Esophagus muscularis mucosa (tissue), 4 donors: Measurements from ENCODE around the gene KIAA1210. TPM values are rescaled to one million over a fixed set of nuclear protein-coding genes. Genes with fewer than 3 reads are reported as not detected.

Experiments used
- DNase-seq: peaks from one replicate; pipeline ENCODE4 v3.0.0-alpha.2; 2017; ENCODE audit errors: extremely low spot score
- H3K27ac ChIP-seq, 4 donors: fragments of 200-600 bp; sonication (generic); replicated peaks in 1 of 4; 1 replicate in 3 of 4; 2 replicates in 1 of 4; pipeline ENCODE4 v1.5.1; 2016 to 2019; ENCODE audit warnings: mild to moderate bottlenecking in 1 of 4
- H3K27me3 ChIP-seq, 4 donors: fragments of 200-600 bp; sonication (generic); one replicate each; pipeline versions ENCODE4 v1.5.1 to v1.6.0; 2016 to 2019
- H3K36me3 ChIP-seq, 4 donors: fragments of 200-600 bp; sonication (generic); one replicate each; pipeline ENCODE4 v1.5.1; 2016 to 2019
- H3K4me1 ChIP-seq, 4 donors: fragments of 200-600 bp; sonication (generic); one replicate each; pipeline ENCODE4 v1.5.1; 2016 to 2019
- H3K4me3 ChIP-seq, 4 donors: fragments of 200-600 bp; sonication (generic); 1 replicate in 2 of 4; 2 replicates in 2 of 4; pipeline ENCODE4 v1.5.1; 2016 to 2019; ENCODE audit warnings: mild to moderate bottlenecking in 4 of 4, moderate library complexity in 1 of 4
- H3K9me3 ChIP-seq, 4 donors: fragments of 200-600 bp; sonication (generic); 1 replicate in 3 of 4; 2 replicates in 1 of 4; pipeline ENCODE4 v1.5.1; 2016 to 2019
- CTCF ChIP-seq, 3 experiments: fragments of 200-600 bp in 2 of 3; fragments of 450-650 bp in 1 of 3; sonication (generic) in 2 of 3; IDR thresholded peaks; one replicate each; pipeline ENCODE4 v1.5.1; 2017 to 2019; ENCODE audit warnings: antibody characterized with exemption in 3 of 3, mild to moderate bottlenecking in 2 of 3, moderate library complexity in 1 of 3
- EP300 ChIP-seq: sonication (generic); formaldehyde crosslinking; IDR thresholded peaks from one replicate; pipeline ENCODE4 v1.6.1; 2017; ENCODE audit warnings: antibody characterized with exemption
- POLR2A ChIP-seq: fragments of 450-650 bp; IDR thresholded peaks from one replicate; pipeline ENCODE4 v1.6.1; 2017; ENCODE audit warnings: antibody characterized with exemption, moderate library complexity, mild to moderate bottlenecking, low read depth
- POLR2AphosphoS5 ChIP-seq, 2 donors: sonication (generic); formaldehyde crosslinking; IDR thresholded peaks; one replicate each; pipeline ENCODE4 v1.6.1; 2017; ENCODE audit warnings: antibody characterized with exemption in 2 of 2
- WGBS: methylation state at CpG from one replicate; pipeline ENCODE4 v1.1.5; 2018; 5-methylcytosine and 5-hydroxymethylcytosine counted together
- intact Hi-C: fragments of 100-400 bp; cut with DNase I; formaldehyde crosslinking; loops from one replicate; pipeline ENCODE4 v1.15.1; 2023
- total RNA-seq, 4 donors: library from RNA; depleted of rRNA; stranded (reverse); fragments of >200 nt; gene quantifications; one replicate each; pipeline versions ENCODE4 v1.1.0 to v1.2.1, GENCODE V29; 2016

Gene KIAA1210
- total RNA-seq, 4 donors from 2014 or later: not detected

DNA sequence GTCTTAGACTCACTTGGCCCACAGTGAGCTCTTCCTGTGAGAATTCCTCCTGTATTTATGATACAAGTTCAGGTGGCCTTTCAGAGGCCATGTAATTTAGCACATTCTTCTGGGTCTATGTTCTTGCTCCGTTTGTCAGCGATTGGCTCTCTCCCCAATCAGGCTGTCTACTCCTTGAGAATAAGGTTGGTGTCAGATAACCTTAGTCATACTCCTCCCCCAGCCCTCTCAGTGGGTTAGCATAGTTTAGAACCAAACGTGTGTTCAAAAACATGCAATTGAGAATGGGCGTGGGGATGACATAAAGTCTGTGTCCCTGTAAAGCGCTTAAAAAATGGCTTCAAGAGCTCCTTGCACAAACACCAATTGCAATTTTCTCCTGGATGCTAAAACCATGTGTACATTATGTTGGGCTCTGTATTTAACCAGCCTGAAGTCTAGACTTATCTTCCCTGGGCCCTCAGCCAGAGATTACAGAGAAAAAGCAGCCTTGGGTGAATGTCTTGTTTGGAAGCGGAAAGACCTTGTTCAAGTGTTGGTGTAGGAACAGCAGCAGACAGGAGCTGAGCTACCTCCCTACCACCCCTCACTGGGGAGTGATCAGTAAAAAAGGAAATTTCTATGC, 64.8 kb downstream of the KIAA1210 start:
- Histone ChIP-seq H3K4me1 (peaks cover 0 to 4% (median 2%) of the 10 kb centered on the region in 4 donors), H3K36me3 (no peaks in the 10 kb centered on the region), H3K27me3 (no peaks in the 10 kb centered on the region), H3K4me3 (no peak overlapping the region), H3K9me3 (no peaks in the 10 kb centered on the region), H3K27ac (no peak overlapping the region)
- intact Hi-C loops: loop anchor here (10.0 kb wide), 1 partner anchor 58 kb away; no protein-coding TSS in a partner anchor
- WGBS: 64% methylated on average over 6 of the region's 6 CpGs
- DNase-seq: no peak
- no peak for TF ChIP-seq POLR2AphosphoS5 (IDR thresholded peaks at IDR 0.05)

DNA sequence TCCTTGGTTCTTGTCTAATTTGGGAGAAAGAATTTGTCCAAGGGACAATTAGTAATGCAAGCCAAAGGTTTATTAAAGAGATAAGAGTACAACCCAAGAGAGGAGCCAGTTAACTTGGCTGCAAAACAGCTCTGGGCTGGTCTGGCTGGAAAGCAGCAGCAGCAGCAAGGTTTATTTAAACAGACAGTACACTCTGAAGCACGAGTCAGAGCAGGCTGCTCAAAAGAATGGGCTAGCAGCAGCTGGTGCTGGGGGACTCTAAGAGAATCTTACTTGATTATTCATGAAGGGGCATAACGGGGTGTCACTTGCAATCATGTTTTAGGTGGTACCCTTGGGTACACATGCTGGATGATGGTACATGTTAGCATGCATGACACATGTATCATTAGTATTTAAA, 71.9 kb downstream of the KIAA1210 start:
- no peaks in the 10 kb centered on the region for H3K27me3 ChIP-seq
- H3K4me1 ChIP-seq: peaks cover 0 to 14% (median 5%) of the 10 kb centered on the region in 4 donors
- 30% methylated on average over 2 of the region's 2 CpGs for WGBS
- no peak overlapping the region for H3K4me3 ChIP-seq
- H3K9me3 ChIP-seq: no peaks in the 10 kb centered on the region
- no peaks in the 10 kb centered on the region for H3K36me3 ChIP-seq
- no peak for DNase-seq
- TF ChIP-seq EP300 (no peak), POLR2AphosphoS5 (IDR thresholded peaks at IDR 0.05) (no peak), POLR2A (no peak), CTCF (IDR thresholded peaks at IDR 0.05) (no peak)
- H3K27ac ChIP-seq: no peak overlapping the region
- intact Hi-C loops: no loop called here

GRCh38 chrX:119045884-119046283, 81.7 kb downstream of the KIAA1210 start:
- TF ChIP-seq POLR2A (no peak), POLR2AphosphoS5 (IDR thresholded peaks at IDR 0.05) (no peak), CTCF (IDR thresholded peaks at IDR 0.05) (no peak)
- Histone ChIP-seq H3K27me3 (no peaks in the 10 kb centered on the region), H3K27ac (no peak overlapping the region), H3K36me3 (no peaks in the 10 kb centered on the region), H3K4me3 (no peak overlapping the region), H3K4me1 (peaks cover 5 to 12% (median 9%) of the 10 kb centered on the region in 4 donors), H3K9me3 (no peaks in the 10 kb centered on the region)
- no peak for DNase-seq
- intact Hi-C loops: no loop called here
- 79% methylated on average over 2 of the region's 2 CpGs for WGBS

DNA sequence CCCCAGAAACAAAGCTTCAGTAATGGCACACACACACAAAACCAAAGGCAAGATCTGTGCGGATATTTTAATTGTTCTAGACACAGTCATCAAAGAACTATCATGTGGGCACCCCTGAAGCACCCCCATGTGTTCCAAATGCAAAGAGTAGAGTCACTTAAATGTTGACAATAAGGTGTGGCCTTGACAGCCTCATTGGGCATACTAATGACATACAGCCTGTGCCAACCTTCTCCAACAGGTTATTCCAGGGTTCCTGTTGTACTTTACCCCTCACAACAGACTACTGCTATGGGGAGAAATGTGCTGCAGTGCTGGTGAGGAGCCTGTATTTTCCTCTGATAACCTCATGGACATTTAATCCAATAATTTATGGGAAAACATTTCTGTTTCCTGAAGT, 84.6 kb downstream of the KIAA1210 start:
- no peak for TF ChIP-seq CTCF (IDR thresholded peaks at IDR 0.05)
- no peak for TF ChIP-seq POLR2AphosphoS5 (IDR thresholded peaks at IDR 0.05)
- no peak for TF ChIP-seq EP300
- TF ChIP-seq POLR2A: no peak
- Histone ChIP-seq H3K27me3 (no peaks in the 10 kb centered on the region), H3K27ac (no peak overlapping the region), H3K4me3 (no peak overlapping the region), H3K4me1 (peaks cover 13 to 20% (median 16%) of the 10 kb centered on the region in 4 donors), H3K36me3 (no peaks in the 10 kb centered on the region), H3K9me3 (no peaks in the 10 kb centered on the region)
- 92% methylated on average over 1 of the region's 1 CpG for WGBS
- DNase-seq: no peak
- intact Hi-C loops: no loop called here

DNA sequence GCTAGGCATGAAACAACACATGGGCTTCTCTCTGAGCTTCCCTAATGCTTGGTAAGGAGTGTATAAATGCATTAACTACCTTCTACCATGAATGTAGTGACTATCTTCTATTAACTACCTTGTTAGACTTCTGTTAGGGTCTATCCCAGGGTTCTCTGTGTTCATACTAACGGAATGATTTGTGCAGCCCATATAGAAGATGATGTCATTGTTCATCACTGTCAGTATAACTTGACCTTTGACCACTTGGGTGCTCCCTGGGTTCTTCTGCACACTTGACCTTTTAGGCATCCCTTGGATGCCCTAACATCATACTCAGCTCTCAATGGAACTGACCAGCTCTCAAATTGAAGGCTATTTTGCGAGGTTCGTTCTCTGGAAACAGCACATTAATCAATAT, 85.6 kb downstream of the KIAA1210 start:
- Histone ChIP-seq H3K4me3 (no peak overlapping the region), H3K27me3 (no peaks in the 10 kb centered on the region), H3K9me3 (no peaks in the 10 kb centered on the region), H3K4me1 (peaks cover 13 to 20% (median 16%) of the 10 kb centered on the region in 4 donors), H3K27ac (peak overlapping the region in 3 of 4 donors; percentile 7 to 44 (median 10)), H3K36me3 (no peaks in the 10 kb centered on the region)
- 79% methylated on average over 3 of the region's 3 CpGs for WGBS
- DNase-seq: no peak
- TF ChIP-seq EP300 (no peak), CTCF (IDR thresholded peaks at IDR 0.05) (no peak), POLR2A (no peak), POLR2AphosphoS5 (IDR thresholded peaks at IDR 0.05) (no peak)
- intact Hi-C loops: no loop called here
